ENCODE data around the gene VRK2.

GRCh38 chr2:58025150-58025933, 21.3 kb upstream of the VRK2 start:
- TF ChIP-seq POLR2A (IDR thresholded peaks at IDR 0.05; ENCODE audit: low read depth, low read length): no peak
- TF ChIP-seq POLR2AphosphoS5 (IDR thresholded peaks at IDR 0.05; ENCODE audit: low read depth, low read length): no peak

Measured in GM12892 (cell line).